ENCODE measurements around the gene SLC15A1.

DNA sequence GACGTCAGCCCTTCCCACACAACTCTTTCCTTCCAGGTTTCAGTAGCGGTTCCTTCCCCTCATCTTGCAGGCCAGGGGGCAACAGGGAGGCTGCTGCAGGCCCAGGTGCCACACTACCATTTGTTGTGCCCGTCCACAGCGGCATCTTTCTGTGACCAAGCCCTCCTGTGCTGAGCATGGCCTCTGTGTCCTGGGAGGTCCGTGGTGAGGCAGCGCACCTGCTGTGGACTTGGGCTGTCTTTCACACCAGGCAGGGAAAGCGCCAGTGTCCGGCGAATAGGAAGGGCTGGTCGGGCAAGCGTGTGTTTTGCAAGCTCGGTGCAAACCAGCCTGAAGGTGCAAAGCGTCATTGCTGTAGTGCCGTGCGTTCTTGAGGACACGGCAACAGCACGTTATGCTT, 21.4 kb downstream of the SLC15A1 start:
- TF ChIP-seq EZH2 (IDR thresholded peaks at IDR 0.05; ENCODE audit: borderline replicate concordance) (no peak), EZH2phosphoT487 (IDR thresholded peaks at IDR 0.05; ENCODE audit: low read depth, severe bottlenecking, unreplicated experiment) (no peak)
- TF ChIP-seq, protein P1, sequence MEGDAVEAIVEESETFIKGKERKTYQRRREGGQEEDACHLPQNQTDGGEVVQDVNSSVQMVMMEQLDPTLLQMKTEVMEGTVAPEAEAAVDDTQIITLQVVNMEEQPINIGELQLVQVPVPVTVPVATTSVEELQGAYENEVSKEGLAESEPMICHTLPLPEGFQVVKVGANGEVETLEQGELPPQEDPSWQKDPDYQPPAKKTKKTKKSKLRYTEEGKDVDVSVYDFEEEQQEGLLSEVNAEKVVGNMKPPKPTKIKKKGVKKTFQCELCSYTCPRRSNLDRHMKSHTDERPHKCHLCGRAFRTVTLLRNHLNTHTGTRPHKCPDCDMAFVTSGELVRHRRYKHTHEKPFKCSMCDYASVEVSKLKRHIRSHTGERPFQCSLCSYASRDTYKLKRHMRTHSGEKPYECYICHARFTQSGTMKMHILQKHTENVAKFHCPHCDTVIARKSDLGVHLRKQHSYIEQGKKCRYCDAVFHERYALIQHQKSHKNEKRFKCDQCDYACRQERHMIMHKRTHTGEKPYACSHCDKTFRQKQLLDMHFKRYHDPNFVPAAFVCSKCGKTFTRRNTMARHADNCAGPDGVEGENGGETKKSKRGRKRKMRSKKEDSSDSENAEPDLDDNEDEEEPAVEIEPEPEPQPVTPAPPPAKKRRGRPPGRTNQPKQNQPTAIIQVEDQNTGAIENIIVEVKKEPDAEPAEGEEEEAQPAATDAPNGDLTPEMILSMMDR (IDR thresholded peaks at IDR 0.05; ENCODE audit: poor library complexity), result no peak

Measured in hepatocyte (in vitro differentiated cells).